Measurements from ENCODE around the gene PIK3R3. TPM values are rescaled to one million over a fixed set of nuclear protein-coding genes. Genes with fewer than 3 reads are reported as not detected.

Gene PIK3R3
- polyA plus RNA-seq, 2 of the 4 experiments (the other 2 are of a cell fraction), result 2.1 to 2.2 TPM

DNA sequence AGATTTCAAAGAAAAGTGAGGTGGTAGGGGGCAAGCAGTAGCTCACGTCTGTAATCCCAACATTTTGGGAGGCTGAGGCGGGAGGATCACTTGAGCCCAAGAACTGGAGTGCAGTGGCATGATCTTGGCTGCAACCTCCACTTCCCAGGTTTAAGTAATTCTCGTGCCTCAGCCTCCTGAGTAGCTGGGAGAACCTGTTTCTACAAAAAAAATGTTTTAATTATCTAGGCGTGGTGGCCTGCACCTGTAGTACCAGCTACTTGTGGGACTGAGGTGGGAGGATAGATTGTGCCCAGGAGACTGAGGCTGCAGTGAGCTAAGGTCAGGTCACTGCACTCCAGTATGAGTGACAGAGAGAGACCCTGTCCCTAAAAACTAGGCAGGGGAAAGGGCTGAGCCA, 39.9 kb upstream of the PIK3R3 start:
- Histone ChIP-seq H3K9me3 (no peaks in the 10 kb centered on the region), H3K4me1 (peaks cover 20% of the 10 kb centered on the region), H3K4me3 (no peak overlapping the region), H3K4me2 (no peak overlapping the region), H3K27ac (no peak overlapping the region)
- ATAC-seq (no peak), DNase-seq (ENCODE audit: low read depth in 1 of 2, low spot score in 1 of 2) (no peak), FAIRE-seq (no peak)
- CTCF ChIA-PET, result interaction anchor here (14.4 kb wide), 1 partner anchor 136 kb away, joined by 181 read pairs; no protein-coding TSS in a partner anchor
- POLR2A ChIA-PET, result no interaction called here
- TF ChIP-seq SMC3 (IDR thresholded peaks at IDR 0.05) (no peak), ZFP36 (IDR thresholded peaks at IDR 0.05; ENCODE audit: borderline replicate concordance, partially characterized antibody) (no peak), EP300 (IDR thresholded peaks at IDR 0.05) (no peak), MAZ (IDR thresholded peaks at IDR 0.05; ENCODE audit: borderline replicate concordance, low read depth, low read length) (no peak), POLR2AphosphoS2 (conservative IDR thresholded peaks at IDR 0.05; ENCODE audit: low read length) (no peak), HEYL (CRISPR knock-in tag; IDR thresholded peaks at IDR 0.05) (no peak), EHF (CRISPR knock-in tag; IDR thresholded peaks at IDR 0.05) (no peak), CEBPB (IDR thresholded peaks at IDR 0.05) (no peak), POLR2A (IDR thresholded peaks at IDR 0.05; ENCODE audit: low read length) (no peak), NR3C1 (IDR thresholded peaks at IDR 0.05) (no peak)
- TF ChIP-seq, protein P1, sequence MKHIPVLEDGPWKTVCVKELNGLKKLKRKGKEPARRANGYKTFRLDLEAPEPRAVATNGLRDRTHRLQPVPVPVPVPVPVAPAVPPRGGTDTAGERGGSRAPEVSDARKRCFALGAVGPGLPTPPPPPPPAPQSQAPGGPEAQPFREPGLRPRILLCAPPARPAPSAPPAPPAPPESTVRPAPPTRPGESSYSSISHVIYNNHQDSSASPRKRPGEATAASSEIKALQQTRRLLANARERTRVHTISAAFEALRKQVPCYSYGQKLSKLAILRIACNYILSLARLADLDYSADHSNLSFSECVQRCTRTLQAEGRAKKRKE (CRISPR knock-in tag; IDR thresholded peaks at IDR 0.05; ENCODE audit: low read depth), result no peak
- TF ChIP-seq, protein P2, sequence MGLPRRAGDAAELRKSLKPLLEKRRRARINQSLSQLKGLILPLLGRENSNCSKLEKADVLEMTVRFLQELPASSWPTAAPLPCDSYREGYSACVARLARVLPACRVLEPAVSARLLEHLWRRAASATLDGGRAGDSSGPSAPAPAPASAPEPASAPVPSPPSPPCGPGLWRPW (IDR thresholded peaks at IDR 0.05), result no peak
- TF ChIP-seq, protein P3, sequence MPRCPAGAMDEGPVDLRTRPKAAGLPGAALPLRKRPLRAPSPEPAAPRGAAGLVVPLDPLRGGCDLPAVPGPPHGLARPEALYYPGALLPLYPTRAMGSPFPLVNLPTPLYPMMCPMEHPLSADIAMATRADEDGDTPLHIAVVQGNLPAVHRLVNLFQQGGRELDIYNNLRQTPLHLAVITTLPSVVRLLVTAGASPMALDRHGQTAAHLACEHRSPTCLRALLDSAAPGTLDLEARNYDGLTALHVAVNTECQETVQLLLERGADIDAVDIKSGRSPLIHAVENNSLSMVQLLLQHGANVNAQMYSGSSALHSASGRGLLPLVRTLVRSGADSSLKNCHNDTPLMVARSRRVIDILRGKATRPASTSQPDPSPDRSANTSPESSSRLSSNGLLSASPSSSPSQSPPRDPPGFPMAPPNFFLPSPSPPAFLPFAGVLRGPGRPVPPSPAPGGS (IDR thresholded peaks at IDR 0.05), result no peak
- WGBS (ENCODE audit: missing lambda C conversion rate), result 63% methylated on average over 4 of the region's 4 CpGs

DNA sequence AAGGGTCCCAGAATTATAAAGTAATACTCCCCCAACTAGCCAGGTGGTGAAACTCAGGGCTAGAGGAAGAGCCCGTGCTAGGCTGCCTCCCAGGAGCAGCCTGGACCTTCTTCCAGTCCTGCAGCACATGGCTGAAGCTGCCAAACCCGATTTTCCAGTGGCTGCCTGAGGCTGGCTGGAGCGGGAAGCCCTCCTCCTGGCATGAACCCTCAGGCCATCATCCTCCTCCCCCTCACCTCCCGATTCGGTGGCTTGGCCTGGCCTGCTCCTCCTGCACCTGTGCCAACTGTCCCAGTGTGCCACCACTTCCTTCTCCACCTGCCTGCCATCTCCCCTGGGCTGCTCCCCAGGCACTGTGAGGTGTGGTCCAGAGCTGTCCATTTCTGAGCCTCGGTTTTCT, 39.4 kb upstream of the PIK3R3 start:
- POLR2A ChIA-PET, result no interaction called here
- FAIRE-seq (no peak), ATAC-seq (no peak), DNase-seq (ENCODE audit: low read depth in 1 of 2, low spot score in 1 of 2) (no peak)
- no peak overlapping the region for H3K4me3 ChIP-seq
- no peaks in the 10 kb centered on the region for H3K9me3 ChIP-seq
- H3K27ac ChIP-seq, result no peak overlapping the region
- CTCF ChIA-PET, result interaction anchor here (0.9 to 14.4 kb wide), 2 partner anchors 51 to 135 kb away, joined by 4 to 181 read pairs; no protein-coding TSS in a partner anchor
- TF ChIP-seq PHF8 (IDR thresholded peaks at IDR 0.05; ENCODE audit: borderline replicate concordance, low read depth) (no peak), RFX5 (IDR thresholded peaks at IDR 0.05) (no peak), HOXB5 (CRISPR knock-in tag; IDR thresholded peaks at IDR 0.05) (no peak), EHMT2 (IDR thresholded peaks at IDR 0.05; ENCODE audit: low read depth) (no peak), EHF (CRISPR knock-in tag; IDR thresholded peaks at IDR 0.05) (no peak), CHD4 (IDR thresholded peaks at IDR 0.05; ENCODE audit: borderline replicate concordance) (no peak), ZNF302 (CRISPR knock-in tag; IDR thresholded peaks at IDR 0.05) (no peak), TP53 (CRISPR knock-in tag; IDR thresholded peaks at IDR 0.05) (no peak), RNF2 (IDR thresholded peaks at IDR 0.05; ENCODE audit: borderline replicate concordance, low read depth) (no peak), HOXA7 (CRISPR knock-in tag; IDR thresholded peaks at IDR 0.05) (no peak), FOXS1 (CRISPR knock-in tag; IDR thresholded peaks at IDR 0.05) (no peak), ZC3H11A (IDR thresholded peaks at IDR 0.05) (no peak), RCOR1 (IDR thresholded peaks at IDR 0.05; ENCODE audit: low read depth, low read length) (no peak), HOXB13 (CRISPR knock-in tag; IDR thresholded peaks at IDR 0.05; ENCODE audit: low read depth) (no peak)
- TF ChIP-seq, protein P4, sequence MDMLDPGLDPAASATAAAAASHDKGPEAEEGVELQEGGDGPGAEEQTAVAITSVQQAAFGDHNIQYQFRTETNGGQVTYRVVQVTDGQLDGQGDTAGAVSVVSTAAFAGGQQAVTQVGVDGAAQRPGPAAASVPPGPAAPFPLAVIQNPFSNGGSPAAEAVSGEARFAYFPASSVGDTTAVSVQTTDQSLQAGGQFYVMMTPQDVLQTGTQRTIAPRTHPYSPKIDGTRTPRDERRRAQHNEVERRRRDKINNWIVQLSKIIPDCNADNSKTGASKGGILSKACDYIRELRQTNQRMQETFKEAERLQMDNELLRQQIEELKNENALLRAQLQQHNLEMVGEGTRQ (IDR thresholded peaks at IDR 0.05), result no peak
- TF ChIP-seq, protein P3 (IDR thresholded peaks at IDR 0.05), result no peak
- peaks cover 20% of the 10 kb centered on the region for H3K4me1 ChIP-seq
- WGBS (ENCODE audit: missing lambda C conversion rate), result 58% methylated on average over 6 of the region's 6 CpGs
- H3K4me2 ChIP-seq, result no peak overlapping the region

All from A549 (cell line).